GM12874 (cell line): ENCODE measurements around the gene SLC32A1.

Experiments
- CTCF ChIP-seq: IDR thresholded peaks from 2 replicates; pipeline ENCODE4 v1.5.1; 2011; ENCODE audit warnings: low read depth, mild to moderate bottlenecking, control low read depth, low read length, moderate library complexity; ENCODE audit not compliant: insufficient read depth

Gene SLC32A1

GRCh38 chr20:38769376-38770295 lies 45.4 kb downstream of the SLC32A1 start:
- TF ChIP-seq CTCF: no peak

- no peak for TF ChIP-seq CTCF
Observed at GRCh38 chr20:38770546-38770945, 46.3 kb downstream of the SLC32A1 start.

- no peak for TF ChIP-seq CTCF
Observed at GRCh38 chr20:38770970-38771369, 46.7 kb downstream of the SLC32A1 start.

- TF ChIP-seq CTCF: no peak
Observed at GRCh38 chr20:38771621-38772020, 47.3 kb downstream of the SLC32A1 start.

- TF ChIP-seq CTCF: no peak
Observed at GRCh38 chr20:38774167-38774566, 49.9 kb downstream of the SLC32A1 start.

GRCh38 chr20:38776363-38776762 lies 52.1 kb downstream of the SLC32A1 start:
- TF ChIP-seq CTCF: no peak
